NOMO-1 (cell line): ENCODE data around the gene KIRREL3.

Source experiments
- DNase-seq, 2 experiments: peaks; one replicate each; lab custom pipeline; 2025; ENCODE audit not compliant: unreplicated experiment in 2 of 2; lab: John Stamatoyannopoulos, UW

The KIRREL3 gene

DNA sequence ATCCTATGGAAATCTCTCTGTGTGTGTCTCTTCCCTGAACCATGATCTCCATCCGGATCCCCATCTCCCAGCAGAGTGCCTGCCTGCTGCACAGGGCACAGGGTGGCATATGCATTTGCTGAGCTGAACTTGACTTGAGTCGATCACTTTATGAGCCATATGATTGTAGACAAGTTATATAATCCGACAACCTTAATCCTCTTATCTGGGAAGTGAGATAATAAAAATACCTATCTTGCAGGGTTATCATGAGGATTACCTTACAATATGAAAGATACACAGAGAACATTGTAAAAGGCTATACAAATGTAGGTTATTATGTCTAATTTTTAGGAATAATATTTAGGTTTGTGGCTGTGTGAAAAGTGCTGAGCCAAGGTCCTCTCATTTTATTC is 520.6 kb downstream of the KIRREL3 start:
- no peak for DNase-seq

- DNase-seq, result no peak
Observed at GRCh38 chr11:126479178-126479930, 521.2 kb downstream of the KIRREL3 start.

DNA sequence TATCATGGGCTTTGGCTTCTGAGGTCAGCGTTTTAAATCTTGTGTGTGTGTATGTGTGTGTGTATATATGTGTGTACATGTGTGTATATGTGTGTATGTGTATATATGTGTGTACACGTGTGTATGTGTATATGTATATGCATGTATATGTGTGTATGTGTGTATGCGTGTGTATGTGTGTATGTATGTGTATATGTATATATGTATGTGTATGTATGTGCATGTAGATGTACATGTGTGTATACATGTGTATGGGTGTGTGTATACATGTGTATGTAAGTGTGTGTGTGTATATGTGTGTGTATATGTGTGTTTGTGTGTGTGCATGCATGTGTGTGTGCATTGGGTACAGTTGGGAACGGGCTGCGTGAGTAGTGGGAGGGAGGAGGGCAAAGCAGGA is 522.1 kb downstream of the KIRREL3 start:
- no peak for DNase-seq

GRCh38 chr11:126477535-126478305 is 522.9 kb downstream of the KIRREL3 start:
- no peak for DNase-seq

GRCh38 chr11:126476977-126477376 is 523.6 kb downstream of the KIRREL3 start:
- no peak for DNase-seq

DNA sequence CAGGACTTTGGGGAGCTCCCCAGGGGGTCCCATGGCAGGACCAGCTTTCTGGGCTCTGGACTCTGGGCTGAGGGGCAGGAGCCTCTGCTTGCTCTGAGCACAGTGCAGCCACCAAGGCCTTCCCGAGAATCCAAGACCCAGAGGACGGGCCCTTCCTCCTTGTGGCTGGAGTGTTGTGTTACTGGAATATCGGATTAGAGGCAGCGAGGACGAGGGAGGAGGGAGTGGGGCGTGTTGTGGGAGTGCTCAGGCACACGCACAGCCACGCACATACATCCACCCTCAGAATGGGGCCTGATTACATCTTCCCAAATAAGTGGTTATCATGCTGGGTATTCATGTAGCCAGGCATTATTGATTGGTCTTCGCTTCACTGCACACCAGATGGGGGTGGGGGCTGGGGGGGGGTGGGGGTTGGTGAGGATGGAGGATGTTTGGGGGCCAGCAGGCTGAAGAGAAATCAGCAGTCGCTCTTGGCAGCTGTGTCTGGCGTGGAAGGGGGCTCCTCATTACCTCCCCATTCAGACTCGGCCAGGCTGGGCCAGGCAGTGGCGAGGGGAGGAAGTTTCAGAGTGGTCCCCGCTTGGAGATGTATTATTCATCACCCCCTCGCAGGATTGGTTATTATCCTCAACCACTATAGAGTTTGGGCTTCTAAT is 524.2 kb downstream of the KIRREL3 start:
- no peak for DNase-seq

GRCh38 chr11:126475014-126475991 is 525.3 kb downstream of the KIRREL3 start:
- DNase-seq, result no peak

DNA sequence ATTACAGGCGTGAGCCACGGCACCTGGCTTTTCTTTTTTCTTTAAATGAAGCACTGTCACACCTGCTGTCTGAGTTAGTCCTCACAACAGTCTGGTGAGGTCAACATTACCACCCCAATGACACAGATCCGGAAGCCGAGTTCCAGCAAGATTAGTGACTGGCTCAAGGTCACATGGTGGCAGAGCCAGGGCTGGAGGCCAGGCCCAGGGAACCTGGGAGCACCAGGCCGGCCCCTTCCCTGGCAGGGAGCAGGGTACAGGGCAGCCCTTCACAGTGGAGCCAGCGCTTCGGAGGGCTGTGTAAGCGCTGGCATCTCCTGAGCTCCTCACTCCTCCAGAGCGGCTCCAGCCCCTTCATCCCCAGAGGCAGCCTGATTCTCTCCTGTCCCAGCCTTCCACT is 526.4 kb downstream of the KIRREL3 start:
- no peak for DNase-seq

- no peak for DNase-seq
Observed at GRCh38 chr11:126473269-126473668, 527.3 kb downstream of the KIRREL3 start.

DNA sequence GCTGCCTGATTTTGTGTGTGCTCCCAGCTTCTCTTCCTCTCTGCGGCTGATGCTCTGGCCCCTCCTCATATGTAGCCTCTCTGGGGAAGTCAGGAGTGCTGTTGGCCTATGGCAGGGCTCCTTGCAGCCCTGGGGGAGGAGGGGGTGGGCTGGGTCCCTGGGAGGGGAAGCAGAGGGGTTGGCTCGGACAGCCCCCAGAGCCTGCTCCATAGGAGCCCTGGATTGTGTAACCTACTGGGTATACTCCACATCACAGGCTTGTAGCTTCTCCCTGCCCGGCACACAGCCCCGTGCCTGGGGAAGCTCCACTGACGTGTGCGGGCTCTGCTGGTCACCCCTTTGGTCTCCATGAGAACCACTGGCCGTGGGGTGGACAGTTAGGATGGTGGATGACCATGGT is 531.3 kb downstream of the KIRREL3 start:
- no peak for DNase-seq

DNA sequence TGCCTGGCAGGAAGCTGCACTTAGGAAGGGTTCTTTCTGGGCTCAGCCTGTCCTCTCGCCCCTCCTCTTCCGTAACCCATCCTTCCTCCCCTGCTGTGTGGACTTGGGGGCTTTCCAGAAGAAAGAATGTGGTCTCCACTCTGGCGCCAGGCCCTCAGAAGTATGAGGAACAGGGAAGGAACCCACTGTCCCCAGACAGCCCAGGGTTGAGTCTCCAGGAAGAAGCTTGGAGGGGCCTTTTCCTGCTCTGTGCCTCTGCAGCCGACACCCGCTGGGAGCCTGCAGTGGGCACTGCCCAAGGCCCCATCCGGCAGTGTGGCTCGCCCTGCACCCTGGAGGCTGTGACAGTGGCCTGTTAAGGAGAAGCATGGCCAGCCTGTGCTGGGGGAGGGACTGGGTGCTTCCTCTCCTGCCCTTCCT is 532.5 kb downstream of the KIRREL3 start:
- no peak for DNase-seq

GRCh38 chr11:126467471-126467870 is 533.1 kb downstream of the KIRREL3 start:
- DNase-seq, result no peak

GRCh38 chr11:126467046-126467370 is 533.6 kb downstream of the KIRREL3 start:
- no peak for DNase-seq

DNA sequence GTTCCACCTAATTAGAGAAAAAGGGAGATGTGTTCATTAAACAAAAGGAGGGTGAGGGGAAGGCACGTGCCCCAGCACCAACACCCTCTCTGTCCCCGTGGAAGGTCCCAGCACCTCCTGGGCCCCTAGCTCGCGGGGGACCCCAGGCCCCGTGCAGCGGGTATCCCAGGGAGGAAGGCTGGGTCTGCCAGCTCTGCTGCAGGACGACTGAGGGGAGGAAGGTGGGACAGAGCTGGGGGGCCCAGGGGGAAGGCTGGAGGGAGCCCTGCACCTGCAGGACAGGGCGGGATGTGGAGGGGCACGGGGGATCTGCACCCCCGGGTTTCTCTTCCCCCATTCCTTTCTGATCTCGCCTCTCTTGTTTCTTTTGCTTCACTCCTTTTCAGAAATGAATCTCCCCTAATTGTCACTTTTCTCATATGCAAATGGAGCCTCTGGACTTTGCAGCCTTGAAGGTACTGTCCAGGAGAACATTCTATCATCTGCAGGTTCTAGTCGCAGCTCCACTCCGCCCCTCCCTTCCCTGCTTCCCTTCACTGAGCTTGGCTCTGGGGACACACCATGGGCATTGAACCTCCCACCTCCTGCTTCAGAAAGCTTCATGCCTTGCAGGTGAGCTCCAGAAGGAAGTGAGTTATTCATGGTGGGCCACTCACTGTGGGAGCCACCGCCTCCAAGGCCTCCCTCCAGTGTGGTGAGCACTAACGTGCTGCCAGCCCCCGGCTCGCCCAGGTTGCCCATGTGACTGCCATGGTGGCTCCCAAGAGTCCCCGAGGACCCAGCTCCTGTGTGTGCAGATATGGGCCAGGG is 534.1 kb downstream of the KIRREL3 start:
- no peak for DNase-seq

- DNase-seq, result peak; percentile 30
Observed at GRCh38 chr11:126465573-126466188, 534.9 kb downstream of the KIRREL3 start.

GRCh38 chr11:126464796-126465195 is 535.8 kb downstream of the KIRREL3 start:
- DNase-seq, result peak; percentile 62 to 75

GRCh38 chr11:126462422-126462821 is 538.1 kb downstream of the KIRREL3 start:
- no peak for DNase-seq

GRCh38 chr11:126461996-126462395 is 538.6 kb downstream of the KIRREL3 start:
- no peak for DNase-seq

- DNase-seq, result no peak
Observed at GRCh38 chr11:126461096-126461440, 539.5 kb downstream of the KIRREL3 start.
